GM19324 (cell line): ENCODE measurements around the gene NSMF.
"Not testable (repeated sequence)": the region's sequence is repeated elsewhere in the genome, so short reads cannot be mapped to it uniquely, and the experiment has no call there.

Source experiments
- ATAC-seq: cut with Tn5 transposase; IDR thresholded peaks from one replicate; pipeline ENCODE4 v1.9.1; 2021; ENCODE audit warnings: mild to moderate bottlenecking, moderate library complexity; ENCODE audit not compliant: unreplicated experiment, low FRiP score

Gene NSMF

GRCh38 chr9:137477778-137478612, 18.9 kb upstream of the NSMF start:
- ATAC-seq = no peak

GRCh38 chr9:137476856-137477255, 17.7 kb upstream of the NSMF start:
- no peak for ATAC-seq

- ATAC-seq = no peak
Observed at GRCh38 chr9:137475666-137476065, 16.5 kb upstream of the NSMF start.

- ATAC-seq = no peak
Observed at GRCh38 chr9:137474271-137474670, 15.1 kb upstream of the NSMF start.

GRCh38 chr9:137470785-137471184, 11.7 kb upstream of the NSMF start:
- ATAC-seq = no peak

- ATAC-seq = no peak
Observed at GRCh38 chr9:137467896-137468295, 8.8 kb upstream of the NSMF start.

- ATAC-seq = no peak
Observed at GRCh38 chr9:137467161-137467581, 8.0 kb upstream of the NSMF start.

- not testable (repeated sequence) for ATAC-seq
Observed at GRCh38 chr9:137466389-137467085, 7.4 kb upstream of the NSMF start.

GRCh38 chr9:137465720-137466388, 6.7 kb upstream of the NSMF start:
- no peak for ATAC-seq

GRCh38 chr9:137465000-137465719, 6.0 kb upstream of the NSMF start:
- ATAC-seq = no peak

- no peak for ATAC-seq
Observed at GRCh38 chr9:137464291-137464999, 5.3 kb upstream of the NSMF start.

GRCh38 chr9:137463931-137464290, 4.8 kb upstream of the NSMF start:
- no peak for ATAC-seq

GRCh38 chr9:137462986-137463930, 4.1 kb upstream of the NSMF start:
- no peak for ATAC-seq

- ATAC-seq = no peak
Observed at GRCh38 chr9:137462396-137462985, 3.4 kb upstream of the NSMF start.

GRCh38 chr9:137461663-137462395, 2.7 kb upstream of the NSMF start:
- no peak for ATAC-seq

GRCh38 chr9:137461316-137461662, 2.2 kb upstream of the NSMF start:
- ATAC-seq = no peak

GRCh38 chr9:137460363-137461315, 1.5 kb upstream of the NSMF start:
- no peak for ATAC-seq
